ENCODE data around the gene IL36G.
A peak's percentile ranks its signal among the peaks of the same experiment; 100 is the strongest.

The IL36G gene

GRCh38 chr2:112972423-112973086 lies 5.3 kb upstream of the IL36G start:
- DNase-seq (ENCODE audit: low spot score): no peak

GRCh38 chr2:112973156-112973555 lies 4.7 kb upstream of the IL36G start:
- no peak for DNase-seq (ENCODE audit: low spot score)

- no peak for DNase-seq (ENCODE audit: low spot score)
Observed at GRCh38 chr2:112979731-112980130, 1.9 kb downstream of the IL36G start.

DNA sequence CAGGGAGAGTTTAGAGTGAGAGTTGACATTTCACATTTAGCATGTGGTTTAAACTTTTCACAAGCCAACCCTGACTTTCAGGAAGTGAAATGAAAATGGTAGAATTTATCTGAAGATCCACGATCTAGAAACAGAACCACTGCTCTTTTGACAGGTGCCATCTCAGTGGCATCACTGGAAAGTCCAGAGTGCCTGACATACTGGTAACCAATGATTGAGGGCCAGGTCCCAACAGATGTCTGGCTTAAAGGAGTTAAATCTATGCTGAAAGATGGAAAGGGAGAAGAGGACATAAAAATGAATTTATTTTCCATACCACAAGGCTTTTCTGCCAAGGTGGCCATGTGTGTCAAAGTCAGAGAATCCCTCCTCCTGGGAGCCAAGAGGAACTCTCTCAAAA lies 2.7 kb downstream of the IL36G start:
- DNase-seq (ENCODE audit: low spot score): no peak

- no peak for DNase-seq (ENCODE audit: low spot score)
Observed at GRCh38 chr2:112985090-112985489, 7.3 kb downstream of the IL36G start.

GRCh38 chr2:112989611-112990010 lies 11.8 kb downstream of the IL36G start:
- DNase-seq (ENCODE audit: low spot score): no peak

- DNase-seq (ENCODE audit: low spot score): no peak
Observed at GRCh38 chr2:112993831-112994230, 16.0 kb downstream of the IL36G start.

DNA sequence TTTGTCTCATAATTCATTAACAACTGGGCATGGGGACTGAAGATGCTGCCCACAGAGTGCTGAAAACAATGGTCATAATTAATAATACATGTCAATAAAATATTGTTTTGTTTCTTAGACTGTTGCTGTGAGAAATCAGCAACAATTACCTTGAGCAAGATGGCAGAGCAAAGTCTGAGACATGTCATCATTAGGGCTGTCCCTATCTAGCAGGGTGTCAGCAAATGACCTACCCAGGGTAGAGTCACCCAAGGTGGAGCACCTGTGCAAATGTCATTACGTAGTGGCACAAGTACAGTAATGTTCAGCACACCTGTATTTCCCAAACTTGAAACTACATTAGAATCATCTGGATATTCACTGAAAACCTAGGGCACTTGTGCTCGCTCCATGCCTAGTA lies 16.8 kb downstream of the IL36G start:
- DNase-seq (ENCODE audit: low spot score): no peak

DNA sequence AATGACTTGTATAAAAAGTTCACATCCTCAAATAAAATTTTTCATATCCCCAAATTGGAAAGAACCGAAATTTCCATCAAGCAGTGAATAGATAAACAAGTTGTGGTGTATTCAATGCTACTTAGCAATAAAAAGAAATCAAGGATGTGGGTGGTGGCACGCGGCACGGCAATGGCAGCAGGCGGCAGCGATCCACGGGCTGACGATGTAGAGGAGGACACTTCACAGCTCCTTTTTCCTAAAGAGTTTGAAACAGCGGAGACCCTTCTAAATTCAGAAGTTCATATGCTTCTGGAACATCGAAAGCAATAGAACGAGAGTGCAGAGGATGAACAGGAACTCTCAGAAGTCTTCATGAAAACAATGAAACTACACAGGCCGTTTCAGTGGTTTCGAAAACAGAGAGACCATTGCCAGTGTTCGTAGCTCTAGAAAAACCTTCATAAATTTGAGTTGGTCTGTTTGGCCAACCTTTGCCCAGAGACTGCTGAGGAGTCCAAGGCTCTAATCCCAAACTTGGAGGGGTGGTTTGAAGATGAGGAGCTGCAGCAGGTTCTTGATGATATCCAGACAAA lies 17.6 kb downstream of the IL36G start:
- DNase-seq (ENCODE audit: low spot score): no peak

- DNase-seq (ENCODE audit: low spot score): no peak
Observed at GRCh38 chr2:112996635-112997034, 18.8 kb downstream of the IL36G start.

- DNase-seq (ENCODE audit: low spot score): no peak
Observed at GRCh38 chr2:112997151-112997550, 19.3 kb downstream of the IL36G start.

- no peak for DNase-seq (ENCODE audit: low spot score)
Observed at GRCh38 chr2:113000436-113000835, 22.6 kb downstream of the IL36G start.

- no peak for DNase-seq (ENCODE audit: low spot score)
Observed at GRCh38 chr2:113002677-113003076, 24.9 kb downstream of the IL36G start.

- no peak for DNase-seq (ENCODE audit: low spot score)
Observed at GRCh38 chr2:113005030-113005509, 27.3 kb downstream of the IL36G start, which contains the start of gene IL36A. Gene IL36A (plus strand): TSS chr2:113005459. CDS start chr2:113005872, 413 bp downstream.

DNA sequence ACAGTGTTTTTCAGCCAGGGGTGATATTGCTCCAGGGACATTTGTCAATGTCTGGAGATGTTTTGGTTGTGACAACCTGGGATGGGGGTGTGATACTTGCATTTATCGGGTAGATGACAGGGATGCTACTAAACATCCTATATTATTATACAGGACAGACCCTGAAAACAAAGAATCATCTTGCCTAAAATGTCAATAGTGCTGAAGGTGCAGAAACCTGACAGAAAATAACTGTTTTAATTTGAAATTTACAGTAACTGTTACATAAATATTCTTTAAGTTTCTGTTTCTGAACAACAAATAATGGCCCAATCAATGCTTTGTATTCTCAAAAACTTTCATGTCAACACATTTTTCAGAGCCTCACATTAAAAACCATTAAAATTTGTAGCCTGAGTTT lies 29.4 kb downstream of the IL36G start:
- no peak for DNase-seq (ENCODE audit: low spot score)

GRCh38 chr2:113009622-113010021 lies 31.8 kb downstream of the IL36G start:
- DNase-seq (ENCODE audit: low spot score): no peak

GRCh38 chr2:113010088-113010487 lies 32.3 kb downstream of the IL36G start:
- peak; percentile 47 for DNase-seq (ENCODE audit: low spot score)

DNA sequence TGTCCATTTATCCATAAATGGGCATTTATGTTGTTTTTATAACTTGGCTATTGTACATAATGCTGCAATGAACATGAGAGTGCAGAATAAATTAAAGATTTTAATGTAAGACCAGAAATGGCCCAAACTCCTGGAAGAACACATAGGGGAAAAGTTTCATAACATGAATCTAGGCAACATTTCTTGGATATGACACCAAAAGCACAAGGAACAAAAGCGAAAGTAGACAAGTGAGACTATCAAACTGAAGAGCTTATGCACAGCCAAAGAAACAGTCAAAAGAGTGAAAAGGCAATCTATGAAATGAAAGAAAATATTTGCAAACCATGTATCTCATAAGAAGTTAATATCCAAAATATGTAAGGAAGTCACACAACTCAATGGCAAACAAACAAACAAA lies 33.3 kb downstream of the IL36G start:
- no peak for DNase-seq (ENCODE audit: low spot score)

- DNase-seq (ENCODE audit: low spot score): no peak
Observed at GRCh38 chr2:113012436-113013335, 34.9 kb downstream of the IL36G start.

GRCh38 chr2:113013336-113013661 lies 35.5 kb downstream of the IL36G start:
- no peak for DNase-seq (ENCODE audit: low spot score)

GRCh38 chr2:113014067-113014466 lies 36.3 kb downstream of the IL36G start:
- no peak for DNase-seq (ENCODE audit: low spot score)

DNA sequence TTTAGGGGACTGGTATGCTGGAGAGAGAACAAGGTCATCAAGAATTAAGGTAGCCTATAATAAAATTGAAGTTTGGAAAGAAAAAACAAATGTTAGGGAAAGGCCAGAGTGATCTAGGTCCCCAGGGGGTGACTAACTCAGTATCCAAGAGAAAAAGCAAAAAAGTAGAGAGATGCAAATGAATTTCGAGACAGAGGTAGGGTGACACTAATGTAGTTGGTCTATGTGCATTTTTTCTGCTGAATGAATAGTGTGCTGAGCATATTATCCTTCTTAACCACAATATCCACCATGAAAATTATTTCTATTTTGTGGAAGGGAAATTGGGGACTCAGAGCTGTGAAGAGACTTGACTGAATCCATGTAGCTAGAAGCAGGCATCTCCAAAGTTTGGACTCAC lies 37.2 kb downstream of the IL36G start:
- DNase-seq (ENCODE audit: low spot score): no peak

GRCh38 chr2:113015655-113016054 lies 37.8 kb downstream of the IL36G start:
- no peak for DNase-seq (ENCODE audit: low spot score)

Measured in AG08395 (cell line).